ENCODE data around the gene ELAVL4. TPM values are rescaled to one million over a fixed set of nuclear protein-coding genes. Genes with fewer than 3 reads are reported as not detected.

ELAVL4 gene
- total and polyA plus RNA-seq, 2 of the 8 experiments (the other 6 are each of a cell fraction or from before 2014, with no cell fraction given), result 0.21 to 0.89 TPM

DNA sequence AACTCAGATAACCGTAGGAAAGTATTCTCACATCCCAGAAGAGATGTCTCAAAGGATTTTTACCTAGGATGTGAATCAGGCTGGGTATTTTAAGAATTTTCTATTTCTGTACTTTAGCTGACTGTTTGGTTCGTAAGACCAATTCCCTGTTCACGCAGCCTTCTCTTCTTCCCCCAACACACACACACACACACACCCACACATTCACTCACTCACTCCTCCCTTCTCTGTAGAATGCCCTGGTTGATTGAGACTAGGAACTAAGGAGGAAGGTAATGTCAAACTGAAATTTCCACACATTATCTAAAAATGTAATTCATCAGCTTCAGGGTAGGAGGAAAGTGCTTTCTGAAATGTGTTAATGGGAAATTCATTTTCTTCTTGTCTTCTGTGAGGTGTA, 43.5 kb downstream of the ELAVL4 start:
- ChIA-PET POLR2A (ENCODE audit: partially characterized antibody) (no interaction called here), CTCF (ENCODE audit: partially characterized antibody) (no interaction called here)
- Histone ChIP-seq H4K20me1 (replicated peaks in 1 of 2; ENCODE audit: control insufficient read depth in 1 of 2, insufficient read depth in 2 of 2, low read length in 2 of 2) (no peaks in the 10 kb centered on the region), H2BK15ac (ENCODE audit: low read length) (no peak overlapping the region), H3K4me2 (ENCODE audit: insufficient read depth in 1 of 2, low read depth in 2 of 2, low read length in 2 of 2) (no peak overlapping the region), H2BK5ac (ENCODE audit: low read depth, low read length) (no peak overlapping the region), H4K5ac (ENCODE audit: insufficient read length, low read depth, low read length) (no peak overlapping the region), H3K18ac (ENCODE audit: extremely low read depth, low read length) (no peak overlapping the region), H3K4ac (replicated peaks; ENCODE audit: insufficient read length, low read depth, low read length) (no peak overlapping the region), H3K9me3 (ENCODE audit: insufficient read depth in 2 of 2, low read depth in 1 of 2, low read length in 1 of 2) (no peaks in the 10 kb centered on the region), H2BK20ac (ENCODE audit: low read length) (no peak overlapping the region), H3K23ac (ENCODE audit: insufficient read length) (no peak overlapping the region), H4K8ac (ENCODE audit: extremely low read depth, insufficient read depth, low read length) (no peak overlapping the region), H3K79me2 (ENCODE audit: control insufficient read depth in 1 of 2, insufficient read depth in 2 of 2, low read length in 2 of 2) (no peaks in the 10 kb centered on the region), H2AFZ (ENCODE audit: low read length) (peak overlapping the region; percentile 61; the same call in 1 of the 2 replicates), H3K36me3 (ENCODE audit: control insufficient read depth in 2 of 4, insufficient read depth in 4 of 4, low read length in 3 of 4) (no peaks in the 10 kb centered on the region; a peak in 1 of 8 replicates), H3K4me3 (ENCODE audit: extremely low read depth in 1 of 4, insufficient read depth in 2 of 4, low read depth in 3 of 4, low read length in 4 of 4) (no peak overlapping the region), H3K14ac (ENCODE audit: insufficient read length) (no peak overlapping the region), H4K91ac (replicated peaks; ENCODE audit: insufficient read length, low read length) (no peak overlapping the region), H2BK120ac (replicated peaks; ENCODE audit: low read depth, low read length) (no peak overlapping the region), H3K56ac (replicated peaks; ENCODE audit: insufficient read length, low read depth, low read length) (no peak overlapping the region), H3K23me2 (ENCODE audit: low read depth, low read length) (no peaks in the 10 kb centered on the region; the same call in 1 of the 2 replicates), H3K9ac (replicated peaks in 1 of 4; ENCODE audit: extremely low read depth in 1 of 4, low read depth in 3 of 4, low read length in 3 of 4) (no peak overlapping the region), H3K4me1 (replicated peaks in 1 of 4; ENCODE audit: control insufficient read depth in 3 of 4, insufficient read depth in 4 of 4, low read length in 3 of 4) (peaks cover 0 to 4% (median 0%) of the 10 kb centered on the region in 4 experiments; a peak in 2 of 7 replicates), H2AK5ac (ENCODE audit: low read depth, low read length) (no peak overlapping the region), H3K27ac (ENCODE audit: low read depth, low read length) (no peak overlapping the region), H3K27me3 (replicated peaks in 1 of 4; ENCODE audit: control insufficient read depth in 3 of 4, extremely low read depth in 1 of 4, insufficient read depth in 3 of 4, low read length in 3 of 4) (no peaks in the 10 kb centered on the region; a peak in 1 of 7 replicates), H2BK12ac (ENCODE audit: low read depth, low read length) (no peak overlapping the region), H3K79me1 (ENCODE audit: low read depth, low read length) (no peaks in the 10 kb centered on the region)
- FAIRE-seq (no peak), DNase-seq (ENCODE audit: low read depth in 1 of 2, low spot score in 2 of 2) (no peak)
- 87% methylated on average over 3 of the region's 3 CpGs; no CpG with 5 or more reads in 1 of the 2 experiments for WGBS, 2 experiments (ENCODE audit: extremely low coverage in 1 of 2, insufficient coverage in 1 of 2, insufficient read length in 1 of 2, insufficient replicate concordance in 2 of 2, low coverage in 1 of 2, low lambda C conversion rate in 2 of 2, missing lambda C conversion rate in 1 of 2)
- TF ChIP-seq ZNF274 (IDR thresholded peaks at IDR 0.05; ENCODE audit: borderline replicate concordance, extremely low read depth, low read length) (no peak), SP2 (IDR thresholded peaks at IDR 0.05; ENCODE audit: low read length) (no peak), SIX5 (IDR thresholded peaks at IDR 0.05; ENCODE audit: low read depth, low read length) (no peak), SIRT6 (IDR thresholded peaks at IDR 0.05; ENCODE audit: low read length) (no peak), CEBPB (IDR thresholded peaks at IDR 0.05; ENCODE audit: low read depth, low read length) (no peak), SUZ12 (IDR thresholded peaks at IDR 0.05; ENCODE audit: low read length) (no peak), KDM5A (IDR thresholded peaks at IDR 0.05; ENCODE audit: low read length) (no peak), CTBP2 (IDR thresholded peaks at IDR 0.05; ENCODE audit: borderline replicate concordance, insufficient read depth, insufficient read length, low read length) (no peak), HDAC2 (IDR thresholded peaks at IDR 0.05; ENCODE audit: borderline replicate concordance in 1 of 2, low read depth in 2 of 2, low read length in 2 of 2) (no peak), EZH2 (IDR thresholded peaks at IDR 0.05; ENCODE audit: low read depth, low read length, severe bottlenecking) (no peak), RNF2 (IDR thresholded peaks at IDR 0.05; ENCODE audit: borderline replicate concordance, low read depth, low read length, missing control alignments, poor library complexity, severe bottlenecking) (no peak), CREB1 (IDR thresholded peaks at IDR 0.05) (no peak), TCF12 (IDR thresholded peaks at IDR 0.05; ENCODE audit: low read depth, low read length) (no peak), YY1 (IDR thresholded peaks at IDR 0.05; ENCODE audit: low read depth, low read length) (no peak), TAF1 (IDR thresholded peaks at IDR 0.05; ENCODE audit: low read depth, low read length) (no peak)
